H1 (cell line): ENCODE measurements around the gene GTPBP10. TPM values are rescaled to one million over a fixed set of nuclear protein-coding genes. Genes with fewer than 3 reads are reported as not detected.
A peak's percentile ranks its signal among the peaks of the same experiment; 100 is the strongest.

ENCODE experiments used
- CTCF ChIA-PET: fragments of 300-600 bp; sonication (Branson Sonifier 250); formaldehyde crosslinking; loops from one replicate; lab custom pipeline; 2021; ENCODE audit not compliant: partially characterized antibody; lab: Charles Lee
- POLR2A ChIA-PET: fragments of 300-600 bp; sonication (Branson Sonifier 250); formaldehyde crosslinking; loops from one replicate; lab custom pipeline; 2021; ENCODE audit warnings: inconsistent platforms; ENCODE audit not compliant: partially characterized antibody; lab: Charles Lee
- DNase-seq, 2 experiments: peaks; one replicate each; pipeline versions ENCODE4 v3.0.0 to v3.0.0-alpha.2; 2010 to 2022; ENCODE audit warnings: low spot score in 2 of 2, low read depth in 1 of 2, mixed read lengths in 1 of 2
- FAIRE-seq: peaks from 2 replicates; lab custom pipeline; 2011; peaks lifted over from hg19 to GRCh38; lab: Jason Lieb, UNC
- H2AFZ ChIP-seq: 2 replicates; pipeline ENCODE4 v1.8.1; 2012; ENCODE audit warnings: low read length, inconsistent platforms
- H2AK5ac ChIP-seq: 2 replicates; pipeline ENCODE4 v1.6.1; 2013; ENCODE audit warnings: low read depth, low read length
- H2BK120ac ChIP-seq: replicated peaks from 2 replicates; pipeline ENCODE3; 2013; ENCODE audit warnings: low read depth, low read length, inconsistent platforms
- H2BK12ac ChIP-seq: 2 replicates; pipeline ENCODE4 v1.6.1; 2013; ENCODE audit warnings: low read depth, low read length
- H2BK15ac ChIP-seq: 2 replicates; pipeline ENCODE4 v1.6.1; 2013; ENCODE audit warnings: low read length
- H2BK20ac ChIP-seq: 2 replicates; pipeline ENCODE4 v1.6.1; 2013; ENCODE audit warnings: low read length
- H2BK5ac ChIP-seq: 2 replicates; pipeline ENCODE4 v1.6.1; 2013; ENCODE audit warnings: low read depth, low read length
- H3K14ac ChIP-seq: 2 replicates; pipeline ENCODE4 v1.6.1; 2013; ENCODE audit warnings: inconsistent platforms; ENCODE audit not compliant: insufficient read length
- H3K18ac ChIP-seq: 2 replicates; pipeline ENCODE4 v1.6.1; 2013; ENCODE audit warnings: low read length; ENCODE audit errors: extremely low read depth
- H3K23ac ChIP-seq: 2 replicates; pipeline ENCODE4 v1.6.1; 2013; ENCODE audit warnings: inconsistent platforms; ENCODE audit not compliant: insufficient read length
- H3K23me2 ChIP-seq: 2 replicates; pipeline ENCODE4 v1.6.1; 2013; ENCODE audit warnings: low read depth, low read length
- H3K27ac ChIP-seq: 2 replicates; pipeline ENCODE4 v1.6.1; 2011; ENCODE audit warnings: low read depth, low read length, inconsistent platforms
- H3K27me3 ChIP-seq, 4 experiments: replicated peaks in 1 of 4; 1 replicate in 1 of 4; 2 replicates in 3 of 4; pipeline versions ENCODE4 v1.6.1 to v1.8.1; 2011 to 2013; ENCODE audit warnings: low read length in 3 of 4, mild to moderate bottlenecking in 3 of 4, inconsistent platforms in 2 of 4, mixed read lengths in 2 of 4, moderate library complexity in 1 of 4; ENCODE audit not compliant: control insufficient read depth in 3 of 4, insufficient read depth in 3 of 4; ENCODE audit errors: extremely low read depth in 1 of 4
- H3K36me3 ChIP-seq, 4 experiments: 2 replicates each; pipeline versions ENCODE4 v1.6.1 to v1.8.1; 2011 to 2013; ENCODE audit warnings: mild to moderate bottlenecking in 4 of 4, low read length in 3 of 4, moderate library complexity in 2 of 4, control low read depth in 1 of 4, inconsistent platforms in 1 of 4; ENCODE audit not compliant: insufficient read depth in 4 of 4, control insufficient read depth in 2 of 4
- H3K4ac ChIP-seq: replicated peaks from 2 replicates; pipeline ENCODE3; 2013; ENCODE audit warnings: low read length, low read depth, mixed read lengths, inconsistent platforms; ENCODE audit not compliant: insufficient read length
- H3K4me1 ChIP-seq, 4 experiments: replicated peaks in 1 of 4; 1 replicate in 1 of 4; 2 replicates in 3 of 4; pipeline versions ENCODE4 v1.6.1 to v1.8.1; 2011 to 2013; ENCODE audit warnings: low read length in 3 of 4, inconsistent platforms in 2 of 4, mixed read lengths in 1 of 4; ENCODE audit not compliant: insufficient read depth in 4 of 4, control insufficient read depth in 3 of 4
- H3K4me2 ChIP-seq, 2 experiments: 2 replicates each; pipeline versions ENCODE4 v1.6.1 to v1.8.1; 2011 to 2013; ENCODE audit warnings: low read depth in 2 of 2, low read length in 2 of 2, control low read depth in 1 of 2, inconsistent platforms in 1 of 2, mild to moderate bottlenecking in 1 of 2; ENCODE audit not compliant: insufficient read depth in 1 of 2
- H3K4me3 ChIP-seq, 4 experiments: fragments of 200-600, 300-600 bp in 1 of 4; sonication (generic), shearing (Covaris generic), sonication (Bioruptor Twin) in 1 of 4; 2 replicates each; pipeline versions ENCODE4 v1.5.1 to v1.8.1; 2011 to 2016; ENCODE audit warnings: low read length in 4 of 4, low read depth in 3 of 4, control low read depth in 2 of 4, inconsistent platforms in 2 of 4, mild to moderate bottlenecking in 2 of 4, mixed read lengths in 1 of 4, moderate library complexity in 1 of 4; ENCODE audit not compliant: insufficient read depth in 2 of 4; ENCODE audit errors: extremely low read depth in 1 of 4
- H3K56ac ChIP-seq: replicated peaks from 2 replicates; pipeline ENCODE3; 2013; ENCODE audit warnings: low read depth, mild to moderate bottlenecking, mixed read lengths, low read length, inconsistent platforms; ENCODE audit not compliant: insufficient read length
- H3K79me1 ChIP-seq: 2 replicates; pipeline ENCODE4 v1.6.1; 2013; ENCODE audit warnings: low read depth, low read length, control low read depth
- H3K79me2 ChIP-seq, 2 experiments: 2 replicates each; pipeline versions ENCODE4 v1.6.1 to v1.8.1; 2012 to 2013; ENCODE audit warnings: low read length in 2 of 2, mild to moderate bottlenecking in 2 of 2, inconsistent platforms in 1 of 2; ENCODE audit not compliant: insufficient read depth in 2 of 2, control insufficient read depth in 1 of 2
- H3K9ac ChIP-seq, 4 experiments: replicated peaks in 1 of 4; 1 replicate in 1 of 4; 2 replicates in 3 of 4; pipeline versions ENCODE4 v1.6.1 to v1.8.1; 2011 to 2013; ENCODE audit warnings: low read depth in 3 of 4, low read length in 3 of 4, control low read depth in 2 of 4, mild to moderate bottlenecking in 2 of 4, moderate library complexity in 2 of 4, inconsistent platforms in 1 of 4; ENCODE audit errors: extremely low read depth in 1 of 4
- H3K9me3 ChIP-seq, 2 experiments: 2 replicates each; pipeline versions ENCODE4 v1.6.1 to v1.8.1; 2012 to 2013; ENCODE audit warnings: mild to moderate bottlenecking in 2 of 2, moderate library complexity in 2 of 2, control low read depth in 1 of 2, inconsistent platforms in 1 of 2, low read depth in 1 of 2, low read length in 1 of 2, mixed read lengths in 1 of 2; ENCODE audit not compliant: insufficient read depth in 2 of 2
- H4K20me1 ChIP-seq, 2 experiments: replicated peaks in 1 of 2; 2 replicates each; pipeline versions ENCODE3 to v1.8.1; 2011 to 2013; ENCODE audit warnings: inconsistent platforms in 2 of 2, low read length in 2 of 2, mild to moderate bottlenecking in 1 of 2; ENCODE audit not compliant: insufficient read depth in 2 of 2, control insufficient read depth in 1 of 2
- H4K5ac ChIP-seq: 2 replicates; pipeline ENCODE4 v1.6.1; 2013; ENCODE audit warnings: low read length, low read depth, mixed read lengths, inconsistent platforms; ENCODE audit not compliant: insufficient read length
- H4K8ac ChIP-seq: 2 replicates; pipeline ENCODE4 v1.8.0; 2013; ENCODE audit warnings: mild to moderate bottlenecking, moderate library complexity, low read length, inconsistent platforms; ENCODE audit not compliant: insufficient read depth; ENCODE audit errors: extremely low read depth
- H4K91ac ChIP-seq: replicated peaks from 2 replicates; pipeline ENCODE3; 2013; ENCODE audit warnings: low read length, mixed read lengths, inconsistent platforms; ENCODE audit not compliant: insufficient read length
- BRCA1 ChIP-seq: IDR thresholded peaks from 2 replicates; pipeline ENCODE4 v1.6.1; 2012; ENCODE audit warnings: low read depth, low read length, improper control_type of control experiment
- CBX5 ChIP-seq: fragments of 300-800, 300-1000 bp; sonication (generic); IDR thresholded peaks from 2 replicates; pipeline ENCODE4 v1.7.1; 2016; ENCODE audit warnings: antibody characterized with exemption, low read length, low read depth
- CTCF ChIP-seq, 3 experiments: IDR thresholded peaks; 1 replicate in 2 of 3; 2 replicates in 1 of 3; pipeline versions ENCODE4 v1.5.1 to v1.6.1; 2011; ENCODE audit warnings: low read length in 3 of 3, mild to moderate bottlenecking in 3 of 3, inconsistent platforms in 2 of 3, low read depth in 1 of 3, moderate library complexity in 1 of 3; ENCODE audit not compliant: insufficient read depth in 1 of 3; ENCODE audit errors: control extremely low read depth in 1 of 3
- POU5F1 ChIP-seq: IDR thresholded peaks from 2 replicates; pipeline ENCODE4 v1.6.1; 2011; ENCODE audit warnings: low read depth, mild to moderate bottlenecking, low read length, moderate library complexity
- RFX5 ChIP-seq: IDR thresholded peaks from 2 replicates; pipeline ENCODE4 v1.6.1; 2011; ENCODE audit warnings: low read depth, low read length, improper control_type of control experiment, borderline replicate concordance
- SIN3A ChIP-seq, 2 experiments: IDR thresholded peaks in 1 of 2; conservative IDR thresholded peaks in 1 of 2; 2 replicates each; pipeline ENCODE4 v1.6.1; 2011 to 2012; ENCODE audit warnings: low read length in 2 of 2, improper control_type of control experiment in 1 of 2, low read depth in 1 of 2, mild to moderate bottlenecking in 1 of 2
- TAF7 ChIP-seq: optimal IDR thresholded peaks from 2 replicates; pipeline ENCODE3; 2011; ENCODE audit warnings: low read depth, mild to moderate bottlenecking, inconsistent platforms, low read length, moderate library complexity, borderline replicate concordance
- polyA plus RNA-seq, 7 experiments: library from polyadenylated mRNA; depleted of rRNA in 3 of 7; stranded (reverse) in 5 of 7; unstranded in 2 of 7; fragments of >200 nt in 5 of 7; fragments of 200-250 nt in 2 of 7; gene quantifications; 1 replicate in 5 of 7; 2 replicates in 1 of 7; 4 replicates in 1 of 7; pipeline versions ENCODE4 v1.2.1 to v1.2.3, GENCODE V29; 2011 to 2013; ENCODE audit warnings: missing spikeins in 2 of 7, mixed read lengths in 2 of 7
- total RNA-seq: library from RNA; stranded (reverse); fragmentation: NEBNext Ultra II Directional; extraction: Animal tissue kit (Norgen Biotek cat#: 25700); gene quantifications from 2 replicates; pipeline ENCODE4 v1.2.1, GENCODE V29; 2021

Gene GTPBP10
- total and polyA plus RNA-seq, 2 of the 8 experiments (the other 6 are each of a cell fraction or from before 2014, with no cell fraction given): 4.4 to 21.2 TPM

GRCh38 chr7:90345016-90345415 lies 1.5 kb upstream of the GTPBP10 start:
- H3K27me3 ChIP-seq: no peaks in the 10 kb centered on the region
- no peak overlapping the region for H4K5ac ChIP-seq
- no peak overlapping the region for H2AK5ac ChIP-seq
- POLR2A ChIA-PET: interaction anchor here (0.6 to 1.1 kb wide), 2 partner anchors 11 to 13 kb away, joined by 3 to 4 read pairs; no protein-coding TSS in a partner anchor
- peak overlapping the region; percentile 80 to 81; a peak in 3 of 4 replicates for H3K4me2 ChIP-seq
- peaks cover 4 to 31% of the 10 kb centered on the region in 2 experiments; a peak in 3 of 4 replicates for H3K79me2 ChIP-seq
- no peak overlapping the region for H2BK120ac ChIP-seq
- CTCF ChIA-PET: interaction anchor here (0.6 to 1.7 kb wide), 7 partner anchors 8 to 114 kb away, joined by 3 to 8 read pairs (median 5); no protein-coding TSS in a partner anchor
- no peaks in the 10 kb centered on the region for H3K4me1 ChIP-seq
- DNase-seq (no peak), FAIRE-seq (no peak)
- no peaks in the 10 kb centered on the region for H3K36me3 ChIP-seq
- no peaks in the 10 kb centered on the region for H4K20me1 ChIP-seq
- no peaks in the 10 kb centered on the region for H3K9me3 ChIP-seq
- no peak overlapping the region for H3K18ac ChIP-seq
- H2BK15ac ChIP-seq: no peak overlapping the region
- H2AFZ ChIP-seq: peak overlapping the region; percentile 94
- H3K23me2 ChIP-seq: no peaks in the 10 kb centered on the region
- H3K4me3 ChIP-seq: peak overlapping the region in 1 of 4 experiments; percentile 96; a peak in 1 of 8 replicates
- H3K79me1 ChIP-seq: peaks cover 4% of the 10 kb centered on the region; the same call in 1 of the 2 replicates
- no peak overlapping the region for H3K27ac ChIP-seq
- no peak overlapping the region for H2BK5ac ChIP-seq
- no peak overlapping the region for H3K23ac ChIP-seq
- no peak overlapping the region for H4K8ac ChIP-seq
- H3K9ac ChIP-seq: no peak overlapping the region
- no peak overlapping the region for H2BK20ac ChIP-seq
- H3K4ac ChIP-seq: no peak overlapping the region
- H3K14ac ChIP-seq: no peak overlapping the region
- no peak overlapping the region for H4K91ac ChIP-seq
- H2BK12ac ChIP-seq: no peak overlapping the region
- H3K56ac ChIP-seq: no peak overlapping the region
- TF ChIP-seq CTCF (IDR thresholded peaks at IDR 0.05; ENCODE audit: control extremely low read depth in 1 of 3, insufficient read depth in 1 of 3, low read depth in 1 of 3, low read length in 3 of 3) (no peak), TAF7 (no peak), RFX5 (no peak), POU5F1 (no peak), CBX5 (no peak), BRCA1 (no peak), SIN3A (conservative IDR thresholded peaks at IDR 0.05 in 1 of 2, IDR thresholded peaks at IDR 0.05 in 1 of 2; ENCODE audit: low read depth in 1 of 2, low read length in 2 of 2) (no peak)
